HG03354 (cell line): ENCODE data around the gene TTN.

Source experiments
- ATAC-seq: cut with Tn5 transposase; IDR thresholded peaks from one replicate; pipeline ENCODE4 v1.9.1; 2021; ENCODE audit warnings: mild to moderate bottlenecking; ENCODE audit not compliant: unreplicated experiment, poor library complexity, severe bottlenecking

Gene TTN

GRCh38 chr2:178477443-178478129 lies 329.6 kb downstream of the TTN start:
- ATAC-seq, result no peak

DNA sequence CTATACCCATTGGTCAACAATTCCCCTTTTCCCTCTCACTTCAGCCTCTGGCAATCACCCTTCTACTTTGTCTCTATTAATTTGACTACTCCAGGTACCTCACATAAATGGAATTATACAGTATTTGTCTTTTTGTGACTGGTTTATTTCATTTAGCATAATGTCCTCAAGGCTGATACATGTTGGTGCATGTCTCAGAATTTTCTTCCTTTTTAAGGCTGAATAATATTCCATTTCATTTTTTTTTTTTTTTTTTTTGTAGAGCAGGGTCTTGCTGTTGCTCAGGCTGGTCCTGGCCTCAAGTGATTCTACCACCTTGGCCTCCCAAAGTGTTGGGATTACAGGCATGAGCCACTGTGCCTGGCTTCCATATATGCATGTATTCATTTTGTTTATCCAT lies 330.7 kb downstream of the TTN start:
- no peak for ATAC-seq
